Peyer's patch (tissue), 4 donors: ENCODE measurements around the gene NPC2.

Experiments used
- POLR2A ChIP-seq, 2 donors: fragments of 450-650 bp; IDR thresholded peaks; one replicate each; pipeline ENCODE4 v1.5.1; 2017; ENCODE audit warnings: antibody characterized with exemption in 2 of 2, mild to moderate bottlenecking in 2 of 2, moderate library complexity in 2 of 2
- TF ChIP-seq, protein P1 (sequence below), 6 experiments: fragments of 450-650 bp in 4 of 6; fragments of 200-600 bp in 2 of 6; sonication (generic) in 1 of 6; IDR thresholded peaks; one replicate each; pipeline ENCODE4 v1.5.1; 2017 to 2019; ENCODE audit warnings: antibody characterized with exemption in 6 of 6, mild to moderate bottlenecking in 3 of 6, moderate library complexity in 1 of 6

DNA sequence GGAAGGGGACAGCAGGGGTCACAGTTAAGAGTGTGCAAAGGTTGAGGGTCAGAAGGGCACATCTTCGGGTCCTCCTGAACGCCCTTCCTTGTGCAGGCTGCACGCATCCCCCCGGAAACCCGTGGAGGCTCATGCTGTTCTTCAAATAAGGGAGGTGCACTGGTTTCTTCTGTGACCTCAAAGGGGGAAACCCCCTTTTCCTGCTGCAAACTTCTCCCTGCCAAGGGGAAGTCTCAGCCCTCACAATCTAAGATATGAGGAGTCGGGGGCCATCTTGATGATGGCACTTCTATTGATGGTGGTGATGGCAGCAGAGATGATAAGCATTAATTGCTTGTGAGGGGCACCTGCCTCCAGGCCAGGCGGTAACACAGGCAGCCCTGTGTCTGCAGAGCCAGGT, 40.5 kb upstream of the NPC2 start:
- TF ChIP-seq, protein P1, sequence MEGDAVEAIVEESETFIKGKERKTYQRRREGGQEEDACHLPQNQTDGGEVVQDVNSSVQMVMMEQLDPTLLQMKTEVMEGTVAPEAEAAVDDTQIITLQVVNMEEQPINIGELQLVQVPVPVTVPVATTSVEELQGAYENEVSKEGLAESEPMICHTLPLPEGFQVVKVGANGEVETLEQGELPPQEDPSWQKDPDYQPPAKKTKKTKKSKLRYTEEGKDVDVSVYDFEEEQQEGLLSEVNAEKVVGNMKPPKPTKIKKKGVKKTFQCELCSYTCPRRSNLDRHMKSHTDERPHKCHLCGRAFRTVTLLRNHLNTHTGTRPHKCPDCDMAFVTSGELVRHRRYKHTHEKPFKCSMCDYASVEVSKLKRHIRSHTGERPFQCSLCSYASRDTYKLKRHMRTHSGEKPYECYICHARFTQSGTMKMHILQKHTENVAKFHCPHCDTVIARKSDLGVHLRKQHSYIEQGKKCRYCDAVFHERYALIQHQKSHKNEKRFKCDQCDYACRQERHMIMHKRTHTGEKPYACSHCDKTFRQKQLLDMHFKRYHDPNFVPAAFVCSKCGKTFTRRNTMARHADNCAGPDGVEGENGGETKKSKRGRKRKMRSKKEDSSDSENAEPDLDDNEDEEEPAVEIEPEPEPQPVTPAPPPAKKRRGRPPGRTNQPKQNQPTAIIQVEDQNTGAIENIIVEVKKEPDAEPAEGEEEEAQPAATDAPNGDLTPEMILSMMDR (IDR thresholded peaks at IDR 0.05): no peak
- TF ChIP-seq POLR2A (IDR thresholded peaks at IDR 0.05): no peak
